Endometrial microvascular endothelial cells (primary cell): ENCODE measurements around the gene KERA. TPM values are rescaled to one million over a fixed set of nuclear protein-coding genes. Genes with fewer than 3 reads are reported as not detected.

Source experiments
- in situ Hi-C: cut with HindIII; loops from 2 replicates; pipeline ENCODE4 v1.10.0; 2017; ENCODE audit warnings: low sequenced_read_pairs, low pct_unique_long_range_greater_than_20kb; ENCODE audit errors: inconsistent ontology term
- total RNA-seq: library from RNA; depleted of rRNA; stranded (reverse); fragments of >200 nt; gene quantifications from one replicate; pipeline ENCODE4 v1.2.3, GENCODE V29; 2015; ENCODE audit errors: inconsistent ontology term

The KERA gene
- total RNA-seq, 1 donor from 2014 or later, result not detected

GRCh38 chr12:91074851-91075250 is 17.0 kb upstream of the KERA start:
- in situ Hi-C loops, result no loop called here

- in situ Hi-C loops, result no loop called here
Observed at GRCh38 chr12:91074154-91074709, 16.4 kb upstream of the KERA start.

- in situ Hi-C loops, result no loop called here
Observed at GRCh38 chr12:91073426-91073825, 15.6 kb upstream of the KERA start.

- in situ Hi-C loops, result no loop called here
Observed at GRCh38 chr12:91072931-91073330, 15.1 kb upstream of the KERA start.

GRCh38 chr12:91070936-91071335 is 13.1 kb upstream of the KERA start:
- in situ Hi-C loops, result no loop called here

GRCh38 chr12:91065396-91065795 is 7.6 kb upstream of the KERA start:
- in situ Hi-C loops, result no loop called here

GRCh38 chr12:91064640-91065039 is 6.8 kb upstream of the KERA start:
- in situ Hi-C loops, result no loop called here

- in situ Hi-C loops, result no loop called here
Observed at GRCh38 chr12:91061091-91061490, 3.3 kb upstream of the KERA start.

GRCh38 chr12:91059211-91059610 is 1.4 kb upstream of the KERA start:
- in situ Hi-C loops, result no loop called here

- in situ Hi-C loops, result no loop called here
Observed at GRCh38 chr12:91058786-91059185, 962 bp upstream of the KERA start.

GRCh38 chr12:91056488-91056887 is 1.3 kb downstream of the KERA start:
- in situ Hi-C loops, result no loop called here

- in situ Hi-C loops, result no loop called here
Observed at GRCh38 chr12:91055976-91056375, 1.8 kb downstream of the KERA start.

- in situ Hi-C loops, result no loop called here
Observed at GRCh38 chr12:91053951-91054715, 3.7 kb downstream of the KERA start.

- in situ Hi-C loops, result no loop called here
Observed at GRCh38 chr12:91052026-91052425, 5.8 kb downstream of the KERA start.

- in situ Hi-C loops, result no loop called here
Observed at GRCh38 chr12:91044586-91044985, 13.2 kb downstream of the KERA start.

- in situ Hi-C loops, result no loop called here
Observed at GRCh38 chr12:91043408-91043807, 14.4 kb downstream of the KERA start.

- in situ Hi-C loops, result no loop called here
Observed at GRCh38 chr12:91040096-91040755, 17.6 kb downstream of the KERA start.

- in situ Hi-C loops, result no loop called here
Observed at GRCh38 chr12:91037276-91037675, 20.5 kb downstream of the KERA start.

- in situ Hi-C loops, result no loop called here
Observed at GRCh38 chr12:91033251-91033650, 24.6 kb downstream of the KERA start.

GRCh38 chr12:91023326-91024004 is 34.4 kb downstream of the KERA start:
- in situ Hi-C loops, result no loop called here
